ENCODE measurements around the gene PEDS1. TPM values are rescaled to one million over a fixed set of nuclear protein-coding genes. Genes with fewer than 3 reads are reported as not detected.

Gene PEDS1
- total and polyA plus RNA-seq, 3 donors from 2014 or later, result 39.3 to 45.5 (median 40.1) TPM

- intact Hi-C loops (cut with DNase I; ENCODE audit: low total_unique reads), result no loop called here
- TF ChIP-seq CTCF (IDR thresholded peaks at IDR 0.05) (no peak), POLR2A (IDR thresholded peaks at IDR 0.05) (no peak)
- H3K4me1 ChIP-seq, result peaks cover 31% of the 10 kb centered on the region
- no peak overlapping the region for H3K4me3 ChIP-seq
- H3K27ac ChIP-seq, result no peak overlapping the region
- H3K9me3 ChIP-seq, result no peaks in the 10 kb centered on the region
- DNase-seq, result no peak
- no peaks in the 10 kb centered on the region for H3K36me3 ChIP-seq (ENCODE audit: low read depth, missing control alignments)
- WGBS, 2 donors, result 45 to 50% methylated on average over 10 of the region's 10 CpGs
- no peaks in the 10 kb centered on the region for H3K27me3 ChIP-seq
These were observed 42.2 kb downstream of the PEDS1 start for GRCh38 chr20:50111120-50111828.

GRCh38 chr20:50110141-50111047 lies 43.1 kb downstream of the PEDS1 start:
- WGBS, 2 donors, result 63 to 70% methylated on average over 4 of the region's 4 CpGs
- Histone ChIP-seq H3K9me3 (no peaks in the 10 kb centered on the region), H3K4me1 (peaks cover 31% of the 10 kb centered on the region), H3K4me3 (no peak overlapping the region), H3K36me3 (ENCODE audit: low read depth, missing control alignments) (no peaks in the 10 kb centered on the region), H3K27me3 (no peaks in the 10 kb centered on the region), H3K27ac (no peak overlapping the region)
- intact Hi-C loops (cut with DNase I; ENCODE audit: low total_unique reads), result no loop called here
- TF ChIP-seq CTCF (IDR thresholded peaks at IDR 0.05) (no peak), POLR2A (IDR thresholded peaks at IDR 0.05) (no peak)
- no peak for DNase-seq

GRCh38 chr20:50108556-50109235 lies 44.8 kb downstream of the PEDS1 start:
- Histone ChIP-seq H3K36me3 (ENCODE audit: low read depth, missing control alignments) (no peaks in the 10 kb centered on the region), H3K27ac (no peak overlapping the region), H3K9me3 (no peaks in the 10 kb centered on the region), H3K4me3 (no peak overlapping the region), H3K4me1 (peaks cover 28% of the 10 kb centered on the region), H3K27me3 (no peaks in the 10 kb centered on the region)
- no peak for DNase-seq
- WGBS, 2 donors, result 77 to 94% methylated on average over 4 of the region's 4 CpGs
- intact Hi-C loops (cut with DNase I; ENCODE audit: low total_unique reads), result no loop called here
- TF ChIP-seq CTCF (IDR thresholded peaks at IDR 0.05) (no peak), POLR2A (IDR thresholded peaks at IDR 0.05) (no peak)

GRCh38 chr20:50107796-50108331 lies 45.7 kb downstream of the PEDS1 start:
- no peaks in the 10 kb centered on the region for H3K9me3 ChIP-seq
- H3K27ac ChIP-seq, result no peak overlapping the region
- H3K27me3 ChIP-seq, result no peaks in the 10 kb centered on the region
- no peak overlapping the region for H3K4me3 ChIP-seq
- H3K4me1 ChIP-seq, result peaks cover 23% of the 10 kb centered on the region
- no peaks in the 10 kb centered on the region for H3K36me3 ChIP-seq (ENCODE audit: low read depth, missing control alignments)
- intact Hi-C loops (cut with DNase I; ENCODE audit: low total_unique reads), result no loop called here
- DNase-seq, result no peak
- TF ChIP-seq CTCF (IDR thresholded peaks at IDR 0.05), result no peak
- TF ChIP-seq POLR2A (IDR thresholded peaks at IDR 0.05), result no peak
- WGBS, 2 donors, result 63 to 68% methylated on average over 6 of the region's 6 CpGs

All from testis (tissue), 3 donors.